Effector CD4-positive, alpha-beta T cell (primary cell): ENCODE measurements around the gene EIF3I.
"Not testable (repeated sequence)": the region's sequence is repeated elsewhere in the genome, so short reads cannot be mapped to it uniquely, and the experiment has no call there.

ENCODE experiments used
- DNase-seq: peaks from one replicate; pipeline ENCODE4 v3.0.0-alpha.2; 2020

The EIF3I gene

DNA sequence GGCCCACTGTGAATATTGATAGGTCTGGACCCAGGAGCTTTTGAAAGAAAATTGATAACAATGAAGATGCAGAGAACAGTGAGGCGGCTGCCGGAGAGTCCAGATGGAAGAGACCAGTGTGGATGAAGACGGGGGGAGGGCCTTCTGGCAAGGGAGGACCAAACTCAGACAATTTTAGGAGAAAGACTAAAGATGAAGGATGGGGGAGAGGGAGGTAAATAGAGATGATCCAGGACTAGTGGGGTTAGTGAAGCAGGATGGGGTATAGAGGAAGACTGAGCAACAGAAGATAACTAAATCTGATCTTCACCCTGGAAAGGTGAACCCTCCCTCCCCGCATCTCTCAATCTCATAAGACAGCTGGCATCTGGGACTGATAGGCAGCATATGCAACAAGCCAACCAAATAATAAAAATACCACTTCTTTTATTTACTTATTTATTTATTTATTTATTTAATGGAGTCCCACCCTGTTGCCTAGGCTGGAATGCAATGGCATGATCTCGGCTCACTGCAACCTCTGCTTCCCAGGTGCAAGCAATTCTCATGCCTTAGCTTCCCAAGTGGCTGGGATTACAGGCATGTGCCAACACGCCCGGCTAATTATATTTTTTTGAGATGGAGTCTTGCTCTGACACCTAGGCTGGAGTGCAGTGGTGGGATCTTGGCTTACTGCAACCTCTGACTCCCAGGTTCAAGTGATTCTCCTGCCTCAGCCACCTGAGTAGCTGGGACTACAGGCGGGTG, 10.5 kb downstream of the EIF3I start:
- no peak for DNase-seq

DNA sequence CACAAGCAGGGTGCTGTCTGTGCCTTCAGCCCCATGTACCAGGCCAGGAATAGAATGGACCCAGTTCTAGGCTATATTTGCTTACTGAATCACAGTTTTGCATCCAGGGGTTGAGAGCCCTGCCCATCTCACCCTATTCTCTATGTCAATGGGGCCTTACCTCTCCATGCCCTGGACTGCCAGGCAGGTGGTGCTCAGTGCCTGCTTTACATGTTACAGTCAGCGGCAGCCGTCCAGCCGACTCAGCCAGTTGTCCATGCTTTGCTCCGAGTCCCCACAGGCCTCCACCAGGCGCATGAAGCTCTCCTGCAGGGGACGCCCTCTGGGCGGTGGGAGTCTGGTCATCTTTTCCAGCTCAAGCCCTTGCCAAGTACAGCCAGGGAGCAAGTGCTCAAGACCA, 12.6 kb downstream of the EIF3I start:
- DNase-seq = no peak

DNA sequence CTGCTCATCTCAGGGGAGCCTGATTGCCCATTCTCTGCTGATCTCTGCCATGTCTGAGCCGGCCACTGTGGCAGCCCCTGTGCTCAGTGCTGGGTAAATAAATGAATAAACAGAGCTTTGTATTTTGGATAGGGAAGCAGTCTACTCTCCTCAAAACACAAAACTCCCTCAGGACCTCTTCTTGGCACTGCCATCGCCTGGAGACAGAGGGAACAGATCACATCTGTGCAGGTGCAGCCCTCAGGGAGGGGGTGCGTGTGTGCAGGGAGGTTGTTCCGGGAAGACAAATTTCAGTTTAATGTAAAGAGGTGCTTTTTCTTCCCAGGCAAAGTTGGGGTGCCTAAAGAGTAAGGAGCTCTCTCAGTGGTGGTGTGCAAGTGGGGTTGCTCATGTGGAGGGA, 17.1 kb downstream of the EIF3I start:
- no peak for DNase-seq

DNA sequence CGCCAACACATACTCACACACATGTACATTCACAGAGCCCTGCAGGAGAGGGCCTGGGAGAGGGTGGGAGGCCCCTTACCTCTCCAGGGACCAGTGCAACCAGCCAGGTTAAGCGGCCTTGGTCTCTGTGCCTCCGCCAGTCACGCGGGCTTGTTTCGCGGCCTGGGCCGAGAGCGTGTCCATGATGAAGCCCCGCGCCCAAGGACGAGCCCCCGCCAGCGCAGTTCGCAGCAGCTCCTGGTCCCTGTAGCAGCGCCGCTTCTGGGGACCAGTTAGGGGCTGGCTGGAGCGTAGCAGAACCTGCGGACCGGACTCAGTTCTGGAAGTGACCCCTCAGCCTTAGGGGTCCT, 17.6 kb downstream of the EIF3I start:
- DNase-seq = no peak

DNA sequence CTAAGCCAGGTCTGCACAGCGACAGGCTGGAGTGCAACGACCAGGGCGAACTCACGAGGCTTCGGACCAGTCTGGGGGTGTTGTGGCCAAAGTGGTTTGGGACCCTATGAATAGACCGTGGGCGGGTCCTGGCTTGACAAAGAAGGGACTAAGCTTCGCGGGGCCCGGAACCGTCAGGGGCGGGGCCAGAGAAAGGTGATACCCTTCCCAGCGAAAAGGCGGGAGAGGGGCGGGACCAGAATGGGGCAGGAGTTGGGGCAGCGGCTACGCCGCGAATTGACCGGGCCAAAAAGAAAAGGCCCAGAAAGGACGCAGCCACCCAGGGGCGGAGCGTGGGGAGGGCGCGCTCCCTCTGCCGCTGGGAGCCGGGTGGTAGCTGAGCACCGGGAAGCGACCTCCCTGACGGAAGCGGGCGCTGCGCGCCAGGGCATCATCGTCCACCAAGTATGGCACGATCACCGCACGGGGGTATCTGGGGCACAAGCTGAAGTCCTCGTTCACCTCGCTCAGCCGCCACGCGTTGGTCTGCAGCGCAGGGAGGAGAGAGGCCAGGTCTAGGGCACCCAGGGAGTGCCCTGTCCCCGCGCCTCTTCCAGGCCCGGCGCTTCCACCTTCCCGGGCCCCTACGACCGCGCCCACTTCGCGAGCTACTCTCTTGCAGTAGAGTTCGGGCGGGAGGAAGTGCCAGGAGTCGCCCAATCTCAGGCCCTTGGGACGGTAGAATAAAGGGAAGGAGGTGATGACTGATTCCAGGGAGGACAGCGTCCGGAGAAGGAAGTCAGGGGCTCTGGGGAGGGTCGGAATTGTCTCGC, 18.1 kb downstream of the EIF3I start:
- peak; percentile 60 for DNase-seq

DNA sequence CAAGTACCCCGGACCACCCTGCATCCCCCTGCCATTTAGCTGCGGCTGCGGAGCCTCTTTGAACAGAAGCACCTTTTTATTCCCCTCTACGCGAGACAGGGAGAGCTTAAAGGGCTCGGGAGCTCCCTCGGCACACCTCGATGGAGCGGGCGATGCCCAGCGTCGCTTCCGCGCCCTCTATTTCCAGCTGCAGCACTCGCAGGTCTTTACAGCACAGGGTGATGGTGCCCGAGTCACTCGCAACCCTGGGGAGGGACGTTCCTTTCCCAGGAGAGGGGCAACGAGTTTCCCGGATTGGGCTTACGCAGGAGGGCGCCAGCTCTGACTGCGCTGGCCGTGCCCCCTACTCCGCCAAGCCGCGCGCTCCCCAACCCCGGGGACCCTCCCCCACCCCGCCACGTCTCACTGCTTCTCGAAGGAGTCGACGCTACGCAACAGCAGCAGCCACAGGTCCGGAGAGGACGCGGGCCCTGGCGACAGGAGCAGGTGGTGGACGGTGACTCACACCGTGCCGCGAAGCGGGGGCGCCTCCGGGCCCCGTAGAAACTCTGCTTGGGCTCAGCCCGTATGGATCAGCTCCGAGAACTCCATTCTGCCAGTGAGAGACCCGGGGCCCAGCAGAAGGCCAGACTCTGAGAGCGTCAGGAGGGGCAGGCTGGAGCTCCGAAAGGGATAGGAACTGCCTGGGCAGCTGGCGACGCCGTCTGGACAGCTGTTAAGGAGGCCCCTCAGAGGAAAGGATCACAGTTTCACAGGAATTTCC, 19.0 kb downstream of the EIF3I start:
- DNase-seq = no peak

DNA sequence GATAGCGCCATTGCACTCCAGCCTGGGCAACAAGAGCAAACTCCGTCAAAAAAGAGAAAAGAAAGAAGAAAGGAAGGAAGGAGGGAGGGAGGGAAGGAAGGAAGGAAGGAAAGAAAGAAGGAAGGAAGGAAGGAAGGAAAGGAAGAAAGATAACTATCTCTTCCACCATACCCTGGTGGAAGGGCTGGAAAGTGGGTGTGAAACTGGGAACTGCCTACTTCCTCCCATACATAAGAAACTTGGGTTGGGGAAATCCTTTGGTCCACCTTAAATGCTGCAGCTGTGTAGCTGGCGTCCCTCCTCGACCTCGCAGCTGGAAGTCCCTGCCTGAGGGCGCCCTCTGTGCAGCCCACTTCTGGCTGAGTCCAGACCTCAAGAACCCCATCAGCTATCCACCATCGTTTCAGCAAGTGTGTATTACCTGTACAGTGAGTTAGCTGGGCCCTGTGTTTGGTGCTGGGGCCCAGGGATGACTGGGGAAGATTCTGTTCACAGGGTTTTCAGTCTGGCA, 20.2 kb downstream of the EIF3I start:
- no peak for DNase-seq

DNA sequence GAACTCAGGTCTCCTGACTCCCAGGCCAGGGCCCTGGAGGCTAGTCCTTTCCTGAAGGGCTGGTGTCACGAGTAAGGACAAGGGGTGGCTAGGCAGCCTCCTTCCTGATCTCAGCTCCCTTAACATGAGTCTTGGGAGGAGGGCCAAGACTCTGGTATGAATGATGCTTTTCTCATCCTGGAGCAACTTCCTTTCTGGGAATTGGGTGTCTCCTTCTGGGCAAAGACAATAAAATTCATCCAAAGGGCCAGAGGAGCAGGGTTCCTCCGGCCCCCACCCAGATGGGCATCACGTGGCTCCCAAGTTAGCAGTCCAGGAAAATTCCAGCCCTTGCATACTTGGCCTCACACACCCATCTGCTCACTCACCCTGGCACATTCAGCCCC, 24.7 kb downstream of the EIF3I start, which contains the start of gene FAM167B:
TSS of gene FAM167B (plus strand) at position 335 of the 386 bp plus-strand sequence. CDS start 200 bp downstream, outside the sequence.
- no peak for DNase-seq

DNA sequence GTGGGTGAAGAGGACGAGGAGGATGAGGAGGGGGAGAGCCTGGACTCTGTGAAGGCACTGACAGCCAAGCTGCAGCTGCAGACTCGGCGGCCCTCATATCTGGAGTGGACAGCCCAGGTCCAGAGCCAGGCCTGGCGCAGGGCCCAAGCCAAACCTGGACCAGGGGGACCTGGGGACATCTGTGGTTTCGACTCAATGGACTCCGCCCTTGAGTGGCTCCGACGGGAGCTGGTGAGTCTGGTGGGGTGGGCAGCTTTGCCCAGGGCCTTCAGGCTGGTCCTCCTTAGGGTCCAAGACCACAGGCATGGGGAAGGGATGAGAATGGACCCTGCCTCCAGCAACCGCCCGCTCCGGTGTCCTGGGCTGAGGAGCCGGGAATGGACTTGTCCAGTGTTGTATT, 25.2 kb downstream of the EIF3I start:
- no peak for DNase-seq

DNA sequence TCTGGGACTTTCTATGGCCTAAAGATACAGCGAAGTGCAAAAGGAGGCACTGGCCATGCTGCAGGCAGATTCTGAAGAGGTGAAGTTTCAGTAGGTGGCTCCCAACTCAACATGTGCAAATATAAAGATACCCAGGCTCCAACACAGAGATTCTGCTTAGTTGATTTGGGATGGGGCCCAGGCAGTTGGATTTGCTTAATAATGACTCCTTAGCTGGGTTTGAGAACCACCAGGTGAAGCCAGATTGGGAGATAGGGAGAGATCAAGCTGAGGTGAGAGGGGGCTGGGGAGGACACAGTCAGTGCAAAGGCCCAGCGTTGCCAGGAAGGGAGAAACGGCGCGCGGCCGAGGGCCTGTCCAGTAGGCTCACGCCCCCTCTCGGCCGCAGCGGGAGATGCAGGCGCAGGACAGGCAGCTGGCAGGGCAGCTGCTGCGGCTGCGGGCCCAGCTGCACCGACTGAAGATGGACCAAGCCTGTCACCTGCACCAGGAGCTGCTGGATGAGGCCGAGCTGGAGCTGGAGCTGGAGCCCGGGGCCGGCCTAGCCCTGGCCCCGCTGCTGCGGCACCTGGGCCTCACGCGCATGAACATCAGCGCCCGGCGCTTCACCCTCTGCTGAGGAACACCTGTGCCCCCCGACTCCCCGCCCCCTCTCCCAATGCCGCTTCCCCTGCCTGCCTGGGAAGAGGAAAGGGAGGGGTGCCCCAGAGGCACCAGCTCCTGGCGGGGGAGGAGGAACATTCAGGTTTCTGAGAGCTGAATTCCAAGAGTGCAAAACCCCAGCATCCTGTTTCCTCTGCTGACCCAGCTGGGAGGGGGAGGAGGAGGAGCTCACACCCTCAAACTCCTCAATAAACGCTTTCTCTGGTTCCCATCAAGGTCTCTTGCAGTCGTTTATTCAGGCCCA, 26.0 kb downstream of the EIF3I start:
- DNase-seq = peak; percentile 67

DNA sequence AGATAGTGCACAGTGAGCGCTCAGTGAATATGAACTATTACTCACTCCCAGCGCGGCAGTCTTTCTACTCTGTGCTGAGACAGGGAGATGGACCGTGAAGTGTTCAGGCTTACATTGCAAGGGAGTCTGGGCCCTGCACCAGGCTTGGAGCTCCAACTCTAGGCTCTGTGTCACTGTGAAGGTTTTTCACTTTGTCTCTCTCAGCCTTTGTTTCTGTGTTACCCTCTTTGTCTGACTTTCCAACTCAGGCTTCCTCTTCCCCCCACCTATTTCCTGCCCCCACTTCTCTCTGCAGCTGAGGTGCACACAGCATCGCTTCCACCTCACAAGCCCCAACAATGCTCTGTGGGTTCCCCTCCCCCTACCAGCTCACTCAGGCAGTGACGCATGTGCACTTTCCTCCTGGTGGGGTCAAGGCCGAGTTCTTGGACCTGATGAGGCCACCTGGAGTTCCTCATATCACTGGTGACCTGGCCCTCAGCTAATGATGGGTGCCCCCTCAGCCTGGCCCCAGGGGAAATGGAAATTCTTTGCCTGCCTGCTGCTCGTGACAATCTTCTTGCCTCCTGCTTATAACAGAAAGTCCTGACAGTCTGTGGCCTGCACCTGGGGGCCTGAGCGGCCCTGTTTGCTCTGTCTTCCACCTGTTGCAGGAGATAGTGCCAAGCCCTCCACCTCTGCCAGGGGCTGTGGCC, 27.8 kb downstream of the EIF3I start:
- peak; percentile 81 for DNase-seq

DNA sequence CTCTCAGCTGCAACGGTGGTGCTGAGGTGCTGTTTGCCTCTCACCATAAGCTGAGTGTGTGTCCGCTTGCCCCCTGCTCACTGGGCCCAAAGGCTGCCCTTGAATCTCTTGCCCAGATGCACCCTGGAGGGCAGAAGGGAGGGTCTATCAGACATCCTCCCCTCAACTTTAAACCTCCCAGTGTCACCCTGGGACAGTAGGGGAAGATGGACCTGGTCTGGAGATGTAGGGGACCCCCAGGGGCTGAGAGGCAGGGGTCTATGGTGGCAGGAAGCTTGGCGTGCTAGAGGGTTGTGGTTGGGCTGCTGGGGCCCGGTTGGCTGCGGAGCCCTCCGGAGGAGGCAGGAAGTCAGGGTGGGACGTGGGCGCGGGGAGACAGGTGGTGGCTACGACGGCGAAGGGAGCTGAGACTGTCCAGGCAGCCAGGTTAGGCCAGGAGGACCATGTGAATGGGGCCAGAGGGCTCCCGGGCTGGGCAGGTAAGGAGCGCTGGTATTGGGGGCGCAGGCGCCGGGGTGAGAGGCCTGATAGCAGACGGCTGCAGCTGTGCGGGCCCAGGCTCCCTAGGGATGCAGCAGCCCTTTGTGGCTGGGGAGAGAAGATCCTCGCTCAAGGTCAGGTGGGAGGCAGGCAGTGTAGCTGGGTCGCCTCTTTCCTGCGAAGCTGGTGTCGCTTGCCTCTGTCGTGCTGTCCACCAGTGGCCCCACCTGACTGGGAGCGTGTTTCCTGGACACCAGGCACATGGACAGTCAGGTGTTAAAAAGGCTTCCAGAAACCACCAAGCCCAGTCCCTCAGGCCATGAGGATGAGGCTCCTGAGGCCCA, 28.9 kb downstream of the EIF3I start, which contains the start of gene LCK:
TSS of gene LCK (plus strand) at position 373 of the 824 bp plus-strand sequence. CDS start 23,065 bp downstream, outside the sequence.
- DNase-seq = peak; percentile 41

DNA sequence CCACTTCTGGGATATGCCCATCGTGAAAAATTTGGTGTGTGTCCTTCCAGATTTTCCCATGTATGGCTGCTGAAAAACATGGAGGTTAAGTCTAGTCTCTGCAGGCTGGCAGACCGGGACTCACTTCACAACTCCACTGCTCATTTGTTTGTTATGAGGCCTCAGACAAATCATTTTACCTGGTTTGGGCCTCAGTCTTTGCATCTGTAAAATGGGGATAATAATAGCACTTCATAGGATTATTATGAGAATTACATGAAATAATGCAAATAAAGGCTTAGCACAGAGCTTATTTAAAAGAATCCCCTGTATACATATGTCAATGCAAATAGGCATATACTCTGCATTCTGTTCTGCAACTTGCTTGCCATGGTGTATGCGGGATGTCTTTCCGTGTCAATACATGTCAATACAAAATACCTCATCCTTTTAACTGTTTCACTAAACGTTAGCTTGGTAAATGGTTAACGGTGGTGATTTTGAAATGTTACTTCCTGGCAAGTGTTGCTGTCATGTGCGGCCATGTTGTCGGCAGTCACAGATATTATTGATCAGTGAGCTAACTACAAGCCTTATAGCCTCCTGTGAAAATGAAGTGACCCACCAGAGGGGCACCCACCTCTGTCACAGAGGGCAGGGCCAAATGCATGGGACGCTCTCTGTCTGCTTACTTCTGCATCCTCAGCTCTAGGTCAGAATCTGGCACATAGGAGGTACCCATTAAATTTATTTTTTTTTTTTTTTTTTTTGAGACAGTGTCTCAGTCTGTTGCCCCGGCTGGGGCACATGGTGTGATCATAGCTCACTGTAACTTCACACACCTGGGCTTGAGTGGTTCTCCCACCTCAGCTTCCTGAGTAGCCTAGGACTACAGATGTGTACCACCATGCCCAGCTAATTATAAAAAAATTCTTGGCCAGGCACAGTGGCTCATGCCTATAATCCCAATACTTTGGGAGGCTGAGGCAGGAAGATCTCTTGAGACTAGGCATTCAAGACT, 33.2 kb downstream of the EIF3I start:
- no peak for DNase-seq

DNA sequence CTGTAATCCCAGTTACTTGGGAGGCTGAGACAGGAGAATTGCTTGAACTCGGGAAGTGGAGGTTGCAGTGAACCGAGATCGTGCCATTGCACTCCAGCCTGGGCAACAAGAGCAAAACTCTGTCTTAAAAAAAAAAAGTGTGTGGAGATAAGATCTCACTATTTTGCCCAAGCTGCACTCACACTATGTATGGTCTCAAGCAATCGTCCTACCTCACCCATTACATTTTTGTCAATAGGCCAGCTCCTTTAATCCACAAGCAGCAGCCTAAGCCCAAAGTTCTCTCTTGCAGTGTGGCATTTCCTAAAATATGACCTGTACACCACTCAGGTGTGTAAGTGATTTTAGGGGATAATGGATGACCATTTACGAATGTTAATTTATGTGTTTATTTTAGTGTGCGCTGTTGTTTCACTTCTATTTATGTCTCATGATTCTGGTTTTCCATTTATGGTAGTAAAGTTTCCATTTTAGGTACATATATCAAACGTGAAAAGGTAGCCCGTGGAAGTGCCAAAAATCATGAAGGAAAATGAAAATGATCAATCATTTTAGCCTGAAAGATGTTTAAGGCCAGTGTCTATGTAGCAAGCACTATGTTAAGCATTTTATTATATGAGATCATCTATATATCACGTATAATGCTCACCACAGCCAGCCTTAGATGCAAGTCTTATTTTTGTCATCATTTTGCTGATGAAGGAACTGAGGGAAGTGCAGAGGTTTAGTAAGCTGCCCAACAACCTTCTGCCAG, 34.4 kb downstream of the EIF3I start:
- no peak for DNase-seq

DNA sequence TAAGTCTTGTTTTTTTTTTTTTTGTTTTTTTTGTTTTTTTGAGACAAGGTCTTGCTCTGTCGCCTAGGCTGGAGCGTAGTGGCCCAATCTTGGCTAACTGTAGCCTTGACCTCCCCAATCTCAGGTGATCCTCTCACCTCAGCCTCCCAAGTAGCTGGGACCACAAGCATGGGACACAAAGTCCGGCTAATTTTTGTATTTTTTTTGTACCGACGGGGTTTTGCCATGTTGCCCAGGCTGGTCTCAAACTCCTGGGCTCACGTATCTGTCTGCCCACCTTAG, 35.0 kb downstream of the EIF3I start:
- no peak for DNase-seq

DNA sequence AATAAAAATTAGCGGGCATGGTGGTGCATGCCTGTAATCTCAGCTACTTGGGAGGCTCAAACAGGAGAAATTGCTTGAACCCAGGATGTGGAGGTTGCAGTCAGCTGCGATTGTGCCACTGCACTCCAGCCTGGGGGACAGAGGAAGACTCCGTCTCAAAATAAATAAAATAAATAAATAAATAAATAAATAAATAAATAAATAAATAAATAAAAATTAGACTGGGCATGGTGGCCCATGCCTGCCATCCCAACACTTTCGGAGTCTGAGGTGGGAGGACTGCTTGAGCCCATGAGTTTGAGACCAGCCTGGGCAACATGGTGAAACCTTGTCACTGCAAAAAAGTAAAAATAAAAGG, 41.0 kb downstream of the EIF3I start:
- not testable (repeated sequence) for DNase-seq

DNA sequence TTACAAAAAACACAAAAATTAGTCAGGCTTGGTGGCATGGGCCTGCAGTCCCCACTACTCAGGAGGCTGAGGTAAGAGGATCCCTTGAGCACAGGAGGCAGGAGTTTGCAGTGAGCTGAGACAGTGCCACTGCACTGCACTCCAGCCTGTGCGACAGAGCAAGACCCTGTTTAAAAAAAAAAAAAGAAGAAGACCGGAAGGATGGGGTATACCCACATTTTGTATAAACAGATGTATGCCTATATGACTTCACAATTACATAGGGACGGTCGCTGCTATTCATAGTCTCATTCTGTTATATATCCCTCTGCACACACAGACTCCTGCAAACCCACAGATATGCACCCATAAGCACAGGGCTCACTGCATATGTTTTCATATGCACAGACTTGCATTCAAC, 41.5 kb downstream of the EIF3I start:
- DNase-seq = no peak

DNA sequence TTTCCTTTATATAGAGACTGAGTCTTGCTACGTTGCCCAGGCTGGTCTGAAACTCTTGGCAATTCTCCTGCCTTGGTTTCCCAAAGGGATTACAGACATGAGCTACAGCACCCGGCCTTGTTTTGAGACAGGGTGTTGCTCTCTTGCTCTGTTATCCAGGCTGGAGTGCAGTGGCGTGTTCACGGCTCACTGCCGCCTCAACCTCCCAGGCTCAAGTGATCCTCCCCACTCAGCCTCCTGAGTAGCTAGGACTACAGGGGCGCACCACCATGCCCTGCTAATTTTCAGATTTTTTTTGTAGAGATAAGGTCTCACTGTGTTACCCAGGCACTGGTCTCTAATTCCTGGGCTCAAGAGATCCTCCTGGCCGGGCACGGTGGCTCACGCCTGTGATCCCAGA, 43.6 kb downstream of the EIF3I start:
- no peak for DNase-seq
